LoVo (cell line): ENCODE results near the gene NADSYN1.

Source experiments
- DNase-seq: peaks from one replicate; pipeline ENCODE4 v3.0.0-alpha.2; 2016; ENCODE audit warnings: low spot score

Gene NADSYN1

DNA sequence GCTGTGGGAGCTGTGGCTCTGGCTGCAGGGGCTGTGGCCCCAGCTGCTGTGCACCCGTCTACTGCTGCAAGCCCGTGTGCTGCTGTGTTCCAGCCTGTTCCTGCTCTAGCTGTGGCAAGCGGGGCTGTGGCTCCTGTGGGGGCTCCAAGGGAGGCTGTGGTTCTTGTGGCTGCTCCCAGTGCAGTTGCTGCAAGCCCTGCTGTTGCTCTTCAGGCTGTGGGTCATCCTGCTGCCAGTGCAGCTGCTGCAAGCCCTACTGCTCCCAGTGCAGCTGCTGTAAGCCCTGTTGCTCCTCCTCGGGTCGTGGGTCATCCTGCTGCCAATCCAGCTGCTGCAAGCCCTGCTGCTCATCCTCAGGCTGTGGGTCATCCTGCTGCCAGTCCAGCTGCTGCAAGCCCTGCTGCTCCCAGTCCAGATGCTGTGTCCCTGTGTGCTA is 95.7 kb downstream of the NADSYN1 start:
- DNase-seq = no peak
